ENCODE results near the gene CAPNS2. TPM values are rescaled to one million over a fixed set of nuclear protein-coding genes. Genes with fewer than 3 reads are reported as not detected.

CAPNS2 gene
- total RNA-seq, 1 experiment from 2014 or later: not detected

DNA sequence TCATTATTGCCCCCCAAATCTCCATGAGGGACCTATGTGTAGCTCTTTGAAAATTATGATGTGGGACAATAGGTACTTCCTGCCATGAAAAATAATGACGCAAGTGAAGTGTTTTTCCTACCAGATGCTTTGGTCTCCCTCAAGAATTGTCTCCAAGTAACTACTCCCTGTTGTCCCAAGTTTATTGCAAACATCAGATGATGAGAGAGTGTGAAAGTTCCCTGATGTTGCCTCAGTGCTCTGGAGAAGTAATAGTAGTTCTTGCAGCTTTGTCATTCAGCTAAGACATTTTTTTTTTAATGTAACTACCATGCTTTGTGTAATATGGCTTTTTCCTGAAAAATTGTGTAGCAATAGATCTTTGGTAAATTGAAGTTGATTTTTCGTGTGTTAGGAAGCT lies 37.5 kb upstream of the CAPNS2 start:
- no peaks in the 10 kb centered on the region for H3K27me3 Mint-ChIP-seq (ENCODE audit: unreplicated experiment)
- no peaks in the 10 kb centered on the region for H3K9me3 Mint-ChIP-seq (ENCODE audit: low read depth, unreplicated experiment)
- H3K36me3 Mint-ChIP-seq (ENCODE audit: insufficient read depth, unreplicated experiment): no peaks in the 10 kb centered on the region
- DNase-seq: no peak
- no peak overlapping the region for H3K27ac Mint-ChIP-seq (ENCODE audit: unreplicated experiment)
- TF ChIP-seq, protein P1, sequence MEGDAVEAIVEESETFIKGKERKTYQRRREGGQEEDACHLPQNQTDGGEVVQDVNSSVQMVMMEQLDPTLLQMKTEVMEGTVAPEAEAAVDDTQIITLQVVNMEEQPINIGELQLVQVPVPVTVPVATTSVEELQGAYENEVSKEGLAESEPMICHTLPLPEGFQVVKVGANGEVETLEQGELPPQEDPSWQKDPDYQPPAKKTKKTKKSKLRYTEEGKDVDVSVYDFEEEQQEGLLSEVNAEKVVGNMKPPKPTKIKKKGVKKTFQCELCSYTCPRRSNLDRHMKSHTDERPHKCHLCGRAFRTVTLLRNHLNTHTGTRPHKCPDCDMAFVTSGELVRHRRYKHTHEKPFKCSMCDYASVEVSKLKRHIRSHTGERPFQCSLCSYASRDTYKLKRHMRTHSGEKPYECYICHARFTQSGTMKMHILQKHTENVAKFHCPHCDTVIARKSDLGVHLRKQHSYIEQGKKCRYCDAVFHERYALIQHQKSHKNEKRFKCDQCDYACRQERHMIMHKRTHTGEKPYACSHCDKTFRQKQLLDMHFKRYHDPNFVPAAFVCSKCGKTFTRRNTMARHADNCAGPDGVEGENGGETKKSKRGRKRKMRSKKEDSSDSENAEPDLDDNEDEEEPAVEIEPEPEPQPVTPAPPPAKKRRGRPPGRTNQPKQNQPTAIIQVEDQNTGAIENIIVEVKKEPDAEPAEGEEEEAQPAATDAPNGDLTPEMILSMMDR (IDR thresholded peaks at IDR 0.05; ENCODE audit: unreplicated experiment): no peak
- BruUV-seq (replicated peaks): no TSS peak
- CTCF ChIA-PET: interaction anchor here (1.8 kb wide), 1 partner anchor 64 kb away, joined by 4 read pairs; no protein-coding TSS in a partner anchor
- no peaks in the 10 kb centered on the region for H3K4me1 Mint-ChIP-seq (ENCODE audit: low read depth, unreplicated experiment)
- intact Hi-C loops (cut with micrococcal nuclease; ENCODE audit: unreplicated experiment): no loop called here
- no peak overlapping the region for H3K4me3 Mint-ChIP-seq (ENCODE audit: low read depth, unreplicated experiment)

DNA sequence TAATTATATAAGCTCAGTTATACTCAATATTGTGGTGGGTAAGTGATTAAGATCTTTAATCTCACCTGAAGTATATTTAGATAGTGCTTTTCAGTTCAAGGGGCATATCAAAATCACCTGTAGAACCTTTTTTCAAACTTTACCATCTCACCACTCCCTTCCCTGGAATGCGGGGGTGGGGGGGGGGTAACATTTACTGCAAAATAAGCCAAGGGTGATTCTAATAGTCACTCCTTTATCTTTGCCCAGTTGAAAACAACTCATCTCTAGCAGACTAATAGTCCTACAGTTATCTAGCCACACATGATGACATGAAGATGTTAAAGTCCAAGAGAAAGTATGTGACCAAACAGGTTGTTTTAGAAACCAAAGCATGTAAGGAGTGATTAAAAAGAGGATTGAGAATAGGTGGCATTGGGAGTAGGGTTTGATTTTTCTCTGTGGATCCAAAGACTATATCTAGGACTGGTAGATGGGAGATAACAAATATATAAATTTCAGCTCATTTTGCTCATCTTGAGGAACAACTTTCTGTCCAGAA lies 36.1 kb upstream of the CAPNS2 start:
- Mint-ChIP-seq H3K4me1 (ENCODE audit: low read depth, unreplicated experiment) (no peaks in the 10 kb centered on the region), H3K9me3 (ENCODE audit: low read depth, unreplicated experiment) (no peaks in the 10 kb centered on the region), H3K4me3 (ENCODE audit: low read depth, unreplicated experiment) (no peak overlapping the region), H3K27ac (ENCODE audit: unreplicated experiment) (no peak overlapping the region), H3K27me3 (ENCODE audit: unreplicated experiment) (no peaks in the 10 kb centered on the region), H3K36me3 (ENCODE audit: insufficient read depth, unreplicated experiment) (no peaks in the 10 kb centered on the region)
- no TSS peak for BruUV-seq (replicated peaks)
- intact Hi-C loops (cut with micrococcal nuclease; ENCODE audit: unreplicated experiment): no loop called here
- TF ChIP-seq, protein P1 (IDR thresholded peaks at IDR 0.05; ENCODE audit: unreplicated experiment): no peak
- no peak for DNase-seq
- CTCF ChIA-PET: no interaction called here

DNA sequence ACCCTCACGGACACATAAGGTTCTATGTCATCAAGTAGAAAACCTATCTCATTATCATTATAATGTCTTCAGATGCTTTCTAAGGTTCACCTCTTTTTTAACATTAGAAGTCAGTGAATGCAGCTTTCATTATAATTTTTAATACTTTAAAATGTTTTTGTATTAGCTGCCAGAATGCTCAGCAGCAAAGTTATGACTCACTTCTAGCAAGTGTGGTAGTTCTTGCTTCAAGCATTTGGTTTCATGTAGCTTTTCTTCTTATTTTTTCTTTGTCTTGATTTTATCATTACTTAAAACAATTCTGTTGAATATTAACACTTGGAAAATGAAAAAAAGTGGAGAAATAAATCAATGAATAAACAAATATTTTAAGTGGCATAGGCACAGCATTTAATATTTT lies 34.3 kb upstream of the CAPNS2 start:
- TF ChIP-seq, protein P1 (IDR thresholded peaks at IDR 0.05; ENCODE audit: unreplicated experiment): no peak
- intact Hi-C loops (cut with micrococcal nuclease; ENCODE audit: unreplicated experiment): no loop called here
- BruUV-seq (replicated peaks): no TSS peak

DNA sequence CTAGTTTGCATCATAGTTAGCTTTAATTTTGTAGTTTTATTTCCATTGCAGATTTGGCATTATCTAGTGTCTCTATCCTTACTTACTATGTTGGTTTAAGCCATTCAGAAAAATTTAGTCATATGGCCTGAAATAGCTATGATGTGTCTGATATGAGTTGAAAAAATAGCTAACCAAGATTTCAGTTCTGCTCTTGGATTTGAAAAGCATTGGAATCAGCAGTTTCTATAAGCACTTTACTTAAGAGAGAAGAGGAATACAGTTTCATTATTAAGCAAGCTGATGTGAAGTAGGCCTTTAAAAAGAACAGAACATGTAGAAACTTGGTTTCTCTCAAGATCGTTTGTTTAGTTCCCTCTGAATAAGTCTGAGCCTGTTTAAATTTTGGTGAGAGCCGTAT lies 31.7 kb upstream of the CAPNS2 start:
- no peak for DNase-seq
- no peaks in the 10 kb centered on the region for H3K4me1 Mint-ChIP-seq (ENCODE audit: low read depth, unreplicated experiment)
- CTCF ChIA-PET: no interaction called here
- no peaks in the 10 kb centered on the region for H3K27me3 Mint-ChIP-seq (ENCODE audit: unreplicated experiment)
- no peaks in the 10 kb centered on the region for H3K9me3 Mint-ChIP-seq (ENCODE audit: low read depth, unreplicated experiment)
- H3K27ac Mint-ChIP-seq (ENCODE audit: unreplicated experiment): no peak overlapping the region
- H3K36me3 Mint-ChIP-seq (ENCODE audit: insufficient read depth, unreplicated experiment): no peaks in the 10 kb centered on the region
- TF ChIP-seq, protein P1 (IDR thresholded peaks at IDR 0.05; ENCODE audit: unreplicated experiment): no peak
- BruUV-seq (replicated peaks): no TSS peak
- H3K4me3 Mint-ChIP-seq (ENCODE audit: low read depth, unreplicated experiment): no peak overlapping the region
- intact Hi-C loops (cut with micrococcal nuclease; ENCODE audit: unreplicated experiment): loop anchor here (5.0 kb wide), 1 partner anchor 1637 kb away; no protein-coding TSS in a partner anchor

More for the DNA sequence above, 34.3 kb upstream of the CAPNS2 start:
- Mint-ChIP-seq H3K4me3 (ENCODE audit: low read depth, unreplicated experiment) (no peak overlapping the region), H3K27ac (ENCODE audit: unreplicated experiment) (no peak overlapping the region), H3K4me1 (ENCODE audit: low read depth, unreplicated experiment) (no peaks in the 10 kb centered on the region), H3K9me3 (ENCODE audit: low read depth, unreplicated experiment) (no peaks in the 10 kb centered on the region), H3K27me3 (ENCODE audit: unreplicated experiment) (no peaks in the 10 kb centered on the region), H3K36me3 (ENCODE audit: insufficient read depth, unreplicated experiment) (no peaks in the 10 kb centered on the region)
- DNase-seq: no peak
- CTCF ChIA-PET: interaction anchor here (0.6 kb wide), 1 partner anchor 28 kb away, joined by 7 read pairs; no protein-coding TSS in a partner anchor
